Measurements from ENCODE around the gene BZW1.

Gene BZW1

GRCh38 chr2:200788121-200788718 lies 23.5 kb upstream of the BZW1 start:
- no peak for TF ChIP-seq CTCF (IDR thresholded peaks at IDR 0.05; ENCODE audit: low read depth, low read length, missing control alignments)
- H3K4me3 ChIP-seq (replicated peaks; ENCODE audit: low read depth, low read length), result no peak overlapping the region
- DNase-seq (ENCODE audit: extremely low read depth, low read depth), result no peak

GRCh38 chr2:200790185-200790584 lies 21.5 kb upstream of the BZW1 start:
- no peak for DNase-seq (ENCODE audit: extremely low read depth, low read depth)
- no peak overlapping the region for H3K4me3 ChIP-seq (replicated peaks; ENCODE audit: low read depth, low read length)
- no peak for TF ChIP-seq CTCF (IDR thresholded peaks at IDR 0.05; ENCODE audit: low read depth, low read length, missing control alignments)

- no peak for TF ChIP-seq CTCF (IDR thresholded peaks at IDR 0.05; ENCODE audit: low read depth, low read length, missing control alignments)
- H3K4me3 ChIP-seq (replicated peaks; ENCODE audit: low read depth, low read length), result no peak overlapping the region
- DNase-seq (ENCODE audit: extremely low read depth, low read depth), result no peak
These were observed 19.8 kb upstream of the BZW1 start for GRCh38 chr2:200791905-200792304.

GRCh38 chr2:200794143-200794542 lies 17.6 kb upstream of the BZW1 start:
- H3K4me3 ChIP-seq (replicated peaks; ENCODE audit: low read depth, low read length), result no peak overlapping the region
- DNase-seq (ENCODE audit: extremely low read depth, low read depth), result no peak
- TF ChIP-seq CTCF (IDR thresholded peaks at IDR 0.05; ENCODE audit: low read depth, low read length, missing control alignments), result no peak

GRCh38 chr2:200795028-200795440 lies 16.7 kb upstream of the BZW1 start:
- TF ChIP-seq CTCF (IDR thresholded peaks at IDR 0.05; ENCODE audit: low read depth, low read length, missing control alignments), result no peak
- no peak overlapping the region for H3K4me3 ChIP-seq (replicated peaks; ENCODE audit: low read depth, low read length)
- no peak for DNase-seq (ENCODE audit: extremely low read depth, low read depth)

GRCh38 chr2:200796561-200796960 lies 15.1 kb upstream of the BZW1 start:
- TF ChIP-seq CTCF (IDR thresholded peaks at IDR 0.05; ENCODE audit: low read depth, low read length, missing control alignments), result no peak
- no peak for DNase-seq (ENCODE audit: extremely low read depth, low read depth)

GRCh38 chr2:200797242-200797770 lies 14.4 kb upstream of the BZW1 start:
- no peak for TF ChIP-seq CTCF (IDR thresholded peaks at IDR 0.05; ENCODE audit: low read depth, low read length, missing control alignments)
- no peak overlapping the region for H3K4me3 ChIP-seq (replicated peaks; ENCODE audit: low read depth, low read length)
- DNase-seq (ENCODE audit: extremely low read depth, low read depth), result no peak

More at GRCh38 chr2:200796561-200796960, 15.1 kb upstream of the BZW1 start:
- H3K4me3 ChIP-seq (replicated peaks; ENCODE audit: low read depth, low read length), result no peak overlapping the region
